ENCODE results near the gene DDX52. TPM values are rescaled to one million over a fixed set of nuclear protein-coding genes. Genes with fewer than 3 reads are reported as not detected.

The DDX52 gene
- total and polyA plus RNA-seq, 9 donors: 8.8 to 20.3 (median 19.2) TPM

DNA sequence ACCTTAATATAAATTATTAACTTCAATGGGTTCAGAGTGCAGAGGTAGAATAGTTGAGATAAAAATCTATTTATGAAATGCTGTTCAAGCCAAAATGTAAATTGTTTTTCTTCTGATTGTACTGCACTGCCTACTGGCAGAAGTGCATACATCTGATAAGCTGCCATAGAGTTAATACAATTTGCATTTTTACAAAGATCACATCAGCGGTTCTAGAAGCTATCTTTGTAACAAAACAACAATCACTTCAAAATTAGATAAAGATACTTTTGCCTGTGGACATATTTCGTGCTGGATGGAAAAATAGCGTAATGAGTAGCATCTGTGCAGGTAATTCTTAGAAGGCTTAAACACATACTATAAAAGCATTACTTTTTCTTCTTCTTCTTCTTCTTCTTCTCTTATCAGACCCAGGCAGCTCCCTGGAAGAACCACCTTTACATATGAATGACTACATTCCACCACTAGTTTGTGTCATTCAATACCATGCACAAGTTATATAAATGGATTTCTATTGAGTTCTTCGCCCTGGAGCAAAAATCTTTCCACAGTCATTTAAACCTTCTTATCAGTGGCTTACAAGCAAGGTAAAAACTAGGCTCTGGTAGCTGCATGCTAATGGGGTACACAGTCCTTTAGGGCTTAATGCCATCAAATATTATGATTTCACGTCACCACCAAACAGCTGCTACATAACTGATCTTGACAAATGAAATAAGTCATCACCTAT lies 81.1 kb downstream of the DDX52 start:
- intact Hi-C loops (cut with DNase I): no loop called here
- Histone ChIP-seq H3K27me3 (no peaks in the 10 kb centered on the region), H3K4me1 (ENCODE audit: insufficient read depth) (no peaks in the 10 kb centered on the region), H3K4me3 (no peak overlapping the region), H3K9me3 (no peaks in the 10 kb centered on the region), H3K27ac (no peak overlapping the region), H3K36me3 (no peaks in the 10 kb centered on the region)
- WGBS, 3 donors: 91 to 94% (median 92%) methylated on average over 5 of the region's 5 CpGs
- TF ChIP-seq, protein P1, sequence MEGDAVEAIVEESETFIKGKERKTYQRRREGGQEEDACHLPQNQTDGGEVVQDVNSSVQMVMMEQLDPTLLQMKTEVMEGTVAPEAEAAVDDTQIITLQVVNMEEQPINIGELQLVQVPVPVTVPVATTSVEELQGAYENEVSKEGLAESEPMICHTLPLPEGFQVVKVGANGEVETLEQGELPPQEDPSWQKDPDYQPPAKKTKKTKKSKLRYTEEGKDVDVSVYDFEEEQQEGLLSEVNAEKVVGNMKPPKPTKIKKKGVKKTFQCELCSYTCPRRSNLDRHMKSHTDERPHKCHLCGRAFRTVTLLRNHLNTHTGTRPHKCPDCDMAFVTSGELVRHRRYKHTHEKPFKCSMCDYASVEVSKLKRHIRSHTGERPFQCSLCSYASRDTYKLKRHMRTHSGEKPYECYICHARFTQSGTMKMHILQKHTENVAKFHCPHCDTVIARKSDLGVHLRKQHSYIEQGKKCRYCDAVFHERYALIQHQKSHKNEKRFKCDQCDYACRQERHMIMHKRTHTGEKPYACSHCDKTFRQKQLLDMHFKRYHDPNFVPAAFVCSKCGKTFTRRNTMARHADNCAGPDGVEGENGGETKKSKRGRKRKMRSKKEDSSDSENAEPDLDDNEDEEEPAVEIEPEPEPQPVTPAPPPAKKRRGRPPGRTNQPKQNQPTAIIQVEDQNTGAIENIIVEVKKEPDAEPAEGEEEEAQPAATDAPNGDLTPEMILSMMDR (IDR thresholded peaks at IDR 0.05): no peak
- TF ChIP-seq EP300 (IDR thresholded peaks at IDR 0.05): no peak
- no peak for TF ChIP-seq POLR2A (IDR thresholded peaks at IDR 0.05)
- no peak for DNase-seq

Small RNAs within 50 kb of the gene (microRNA-seq; reads per million reads assigned to microRNA genes)
- gene MIR378J: 0 reads per million in 3 donors

Small RNAs within 50 kb of the gene (small RNA-seq; reads per million reads assigned to genes)
- not detected for gene MIR378J

Other genes with a start within 250 kb of the DDX52 start
- 100 to 1,000 TPM in 1 of 7 donors, 10 to 100 TPM in 6; 20.5 to 104 (median 43.3) TPM for gene ACACA, start 236.6 kb downstream of the DDX52 start, total RNA-seq
- 10 to 100 TPM; 10.9 to 36.8 TPM for gene ACACA, start 236.6 kb downstream of the DDX52 start, polyA plus RNA-seq
- 10 to 100 TPM; 12.9 to 33.2 (median 24.9) TPM for gene TADA2A, start 236.6 kb downstream of the DDX52 start, total RNA-seq
- gene TADA2A, start 236.6 kb downstream of the DDX52 start, polyA plus RNA-seq: 10 to 100 TPM in 1 of 2 donors, 1 to 10 TPM in 1; 9.2 to 20.5 TPM
- 10 to 100 TPM in 6 of 7 donors, 1 to 10 TPM in 1; 9.5 to 17.1 (median 13.1) TPM for gene DUSP14, start 153.6 kb downstream of the DDX52 start, total RNA-seq
- gene DUSP14, start 153.6 kb downstream of the DDX52 start, polyA plus RNA-seq: 10 to 100 TPM in 1 of 2 donors, 1 to 10 TPM in 1; 6.3 to 11.0 TPM
- gene SYNRG, start 34.0 kb downstream of the DDX52 start, total RNA-seq: 10 to 100 TPM; 16.8 to 40.0 (median 31.1) TPM
- gene SYNRG, start 34.0 kb downstream of the DDX52 start, polyA plus RNA-seq: 10 to 100 TPM; 10.9 to 37.1 TPM
- 1 to 10 TPM in 2 of 7 donors, under 1 TPM in 3, not detected in 2; 0.60 to 9.5 (median 0.84) TPM for gene HNF1B, start 101.6 kb upstream of the DDX52 start, total RNA-seq
- under 1 TPM in 1 of 2 donors, not detected in 1; 0.05 TPM for gene HNF1B, start 101.6 kb upstream of the DDX52 start, polyA plus RNA-seq